ENCODE results near the gene RNF125.

Gene RNF125

GRCh38 chr18:32091724-32092421 lies 73.2 kb downstream of the RNF125 start, which contains the start of gene RNF138:
RNF138 (plus strand) TSS chr18:32091874; CDS start chr18:32092777, 903 bp downstream.
- peak; percentile 86 to 88 for DNase-seq

- peak; percentile 100 for DNase-seq
Measured at GRCh38 chr18:32092422-32093101, 73.9 kb downstream of the RNF125 start.

- peak; percentile 36 to 48 for DNase-seq
Measured at GRCh38 chr18:32093102-32093511, 74.5 kb downstream of the RNF125 start.

GRCh38 chr18:32093523-32093922 lies 74.9 kb downstream of the RNF125 start:
- no peak for DNase-seq

GRCh38 chr18:32095192-32095899 lies 76.7 kb downstream of the RNF125 start:
- DNase-seq: no peak

- no peak for DNase-seq
Measured at GRCh38 chr18:32095900-32096229, 77.2 kb downstream of the RNF125 start.

- no peak for DNase-seq
Measured at GRCh38 chr18:32096946-32097345, 78.3 kb downstream of the RNF125 start.

- no peak for DNase-seq
Measured at GRCh38 chr18:32104516-32104915, 85.9 kb downstream of the RNF125 start.

GRCh38 chr18:32110005-32110404 lies 91.4 kb downstream of the RNF125 start:
- no peak for DNase-seq

GRCh38 chr18:32111706-32112105 lies 93.1 kb downstream of the RNF125 start:
- DNase-seq: no peak

GRCh38 chr18:32112826-32113225 lies 94.2 kb downstream of the RNF125 start:
- no peak for DNase-seq

GRCh38 chr18:32114293-32114942 lies 95.8 kb downstream of the RNF125 start:
- DNase-seq: no peak

- DNase-seq: no peak
Measured at GRCh38 chr18:32122039-32122438, 103.4 kb downstream of the RNF125 start.
